Measurements from ENCODE around the gene OSGEP. TPM values are rescaled to one million over a fixed set of nuclear protein-coding genes. Genes with fewer than 3 reads are reported as not detected.

The OSGEP gene
- total and polyA plus RNA-seq, 2 donors (not counting 1 experiment from before 2014, with no cell fraction given), result 18.1 to 34.0 TPM

- Histone ChIP-seq H3K4me2 (ENCODE audit: extremely low read depth, insufficient read depth, low read length) (no peak overlapping the region), H3K36me3 (ENCODE audit: control insufficient read depth, insufficient read depth, low read length) (no peaks in the 10 kb centered on the region), H3K4me3 (replicated peaks in 1 of 4; ENCODE audit: control extremely low read depth in 1 of 4, insufficient read depth in 1 of 4, low read depth in 3 of 4, low read length in 4 of 4) (no peak overlapping the region), H3K9ac (ENCODE audit: insufficient read depth, low read length) (no peak overlapping the region), H3K9me3 (ENCODE audit: control insufficient read depth, insufficient read depth, low read depth, low read length) (no peaks in the 10 kb centered on the region), H3K4me1 (ENCODE audit: control insufficient read depth, extremely low read depth, insufficient read depth, low read length) (peaks cover 3% of the 10 kb centered on the region), H3K27me3 (ENCODE audit: control insufficient read depth, insufficient read depth, low read length) (no peaks in the 10 kb centered on the region), H3K27ac (ENCODE audit: insufficient read depth, low read length) (no peak overlapping the region), H3K79me2 (ENCODE audit: control insufficient read depth, insufficient read depth, low read length) (no peaks in the 10 kb centered on the region), H2AFZ (ENCODE audit: low read length) (no peak overlapping the region), H4K20me1 (ENCODE audit: control insufficient read depth, extremely low read depth, insufficient read depth, low read length) (no peaks in the 10 kb centered on the region)
- no peak for DNase-seq (ENCODE audit: low read depth in 2 of 2)
- no peak for TF ChIP-seq EZH2 (IDR thresholded peaks at IDR 0.05; ENCODE audit: low read length, missing control alignments)
- TF ChIP-seq, protein P1, sequence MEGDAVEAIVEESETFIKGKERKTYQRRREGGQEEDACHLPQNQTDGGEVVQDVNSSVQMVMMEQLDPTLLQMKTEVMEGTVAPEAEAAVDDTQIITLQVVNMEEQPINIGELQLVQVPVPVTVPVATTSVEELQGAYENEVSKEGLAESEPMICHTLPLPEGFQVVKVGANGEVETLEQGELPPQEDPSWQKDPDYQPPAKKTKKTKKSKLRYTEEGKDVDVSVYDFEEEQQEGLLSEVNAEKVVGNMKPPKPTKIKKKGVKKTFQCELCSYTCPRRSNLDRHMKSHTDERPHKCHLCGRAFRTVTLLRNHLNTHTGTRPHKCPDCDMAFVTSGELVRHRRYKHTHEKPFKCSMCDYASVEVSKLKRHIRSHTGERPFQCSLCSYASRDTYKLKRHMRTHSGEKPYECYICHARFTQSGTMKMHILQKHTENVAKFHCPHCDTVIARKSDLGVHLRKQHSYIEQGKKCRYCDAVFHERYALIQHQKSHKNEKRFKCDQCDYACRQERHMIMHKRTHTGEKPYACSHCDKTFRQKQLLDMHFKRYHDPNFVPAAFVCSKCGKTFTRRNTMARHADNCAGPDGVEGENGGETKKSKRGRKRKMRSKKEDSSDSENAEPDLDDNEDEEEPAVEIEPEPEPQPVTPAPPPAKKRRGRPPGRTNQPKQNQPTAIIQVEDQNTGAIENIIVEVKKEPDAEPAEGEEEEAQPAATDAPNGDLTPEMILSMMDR (conservative IDR thresholded peaks at IDR 0.05 in 1 of 2, IDR thresholded peaks at IDR 0.05 in 1 of 2; ENCODE audit: low read depth in 1 of 2, low read length in 2 of 2), result no peak
These were observed 15.9 kb downstream of the OSGEP start for GRCh38 chr14:20438664-20439063.

- DNase-seq (ENCODE audit: low read depth in 2 of 2), result peak; percentile 55 to 58
- TF ChIP-seq EZH2 (IDR thresholded peaks at IDR 0.05; ENCODE audit: low read length, missing control alignments), result no peak
- TF ChIP-seq, protein P1 (conservative IDR thresholded peaks at IDR 0.05 in 1 of 2, IDR thresholded peaks at IDR 0.05 in 1 of 2; ENCODE audit: low read depth in 1 of 2, low read length in 2 of 2), result no peak
- Histone ChIP-seq H3K4me3 (replicated peaks in 1 of 4; ENCODE audit: control extremely low read depth in 1 of 4, insufficient read depth in 1 of 4, low read depth in 3 of 4, low read length in 4 of 4) (no peak overlapping the region), H2AFZ (ENCODE audit: low read length) (no peak overlapping the region), H4K20me1 (ENCODE audit: control insufficient read depth, extremely low read depth, insufficient read depth, low read length) (no peaks in the 10 kb centered on the region), H3K79me2 (ENCODE audit: control insufficient read depth, insufficient read depth, low read length) (no peaks in the 10 kb centered on the region), H3K4me1 (ENCODE audit: control insufficient read depth, extremely low read depth, insufficient read depth, low read length) (peaks cover 3% of the 10 kb centered on the region), H3K4me2 (ENCODE audit: extremely low read depth, insufficient read depth, low read length) (no peak overlapping the region), H3K27ac (ENCODE audit: insufficient read depth, low read length) (no peak overlapping the region), H3K9me3 (ENCODE audit: control insufficient read depth, insufficient read depth, low read depth, low read length) (no peaks in the 10 kb centered on the region), H3K36me3 (ENCODE audit: control insufficient read depth, insufficient read depth, low read length) (no peaks in the 10 kb centered on the region), H3K27me3 (ENCODE audit: control insufficient read depth, insufficient read depth, low read length) (no peaks in the 10 kb centered on the region), H3K9ac (ENCODE audit: insufficient read depth, low read length) (no peak overlapping the region)
These were observed 18.3 kb downstream of the OSGEP start for GRCh38 chr14:20436363-20436755.

DNA sequence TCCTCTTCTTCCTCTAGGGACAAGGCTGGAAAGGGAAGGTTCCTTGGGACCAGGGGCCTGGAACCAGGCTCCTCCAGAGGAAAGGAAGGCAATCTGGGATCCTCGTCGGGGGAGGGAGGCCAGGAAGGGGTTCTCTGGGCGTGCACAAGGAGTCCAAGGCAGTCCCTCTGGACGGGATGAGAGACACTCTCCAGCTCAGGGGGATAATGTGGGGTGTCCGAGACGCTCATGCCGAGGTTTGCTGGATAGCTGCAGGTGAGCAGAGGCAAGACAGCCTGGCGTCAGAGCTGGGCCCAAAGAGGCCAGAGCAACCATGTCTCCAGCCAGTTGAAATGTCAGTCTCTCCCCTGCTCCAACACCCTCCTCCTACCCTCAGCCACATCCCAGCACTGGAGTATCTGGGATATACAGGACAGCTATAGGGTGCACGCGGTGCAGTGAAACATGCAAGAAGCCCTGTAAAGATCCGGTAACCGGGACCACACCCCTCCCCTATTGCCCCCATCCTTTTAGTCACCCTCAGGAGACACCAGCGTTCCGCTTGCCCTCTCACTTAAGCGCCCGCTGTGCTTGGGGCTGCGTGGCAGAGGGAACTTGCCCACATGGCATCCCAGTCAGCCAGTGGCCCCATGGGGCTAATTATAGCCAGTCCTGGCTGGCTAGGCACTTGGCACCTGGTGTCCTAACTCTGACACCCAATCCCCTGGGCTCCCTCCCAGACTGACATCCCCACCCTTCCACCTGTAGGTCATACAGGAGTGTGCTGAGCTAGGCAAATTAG is 18.8 kb downstream of the OSGEP start, which contains the start of gene KLHL33:
Gene KLHL33 (minus strand): TSS at position 585 of the 781 bp plus-strand sequence. CDS start 355 bp downstream, at position 230.
- DNase-seq (ENCODE audit: low read depth in 2 of 2), result no peak
- Histone ChIP-seq H3K27me3 (ENCODE audit: control insufficient read depth, insufficient read depth, low read length) (no peaks in the 10 kb centered on the region), H2AFZ (ENCODE audit: low read length) (peak within 1 kb of the TSS; percentile 75), H3K79me2 (ENCODE audit: control insufficient read depth, insufficient read depth, low read length) (no peaks in the 10 kb centered on the region), H3K4me1 (ENCODE audit: control insufficient read depth, extremely low read depth, insufficient read depth, low read length) (peaks cover 3% of the 10 kb centered on the region), H3K9me3 (ENCODE audit: control insufficient read depth, insufficient read depth, low read depth, low read length) (no peaks in the 10 kb centered on the region), H3K27ac (ENCODE audit: insufficient read depth, low read length) (no peak within 1 kb of the TSS), H4K20me1 (ENCODE audit: control insufficient read depth, extremely low read depth, insufficient read depth, low read length) (no peaks in the 10 kb centered on the region), H3K4me2 (ENCODE audit: extremely low read depth, insufficient read depth, low read length) (peak within 1 kb of the TSS; percentile 42), H3K9ac (ENCODE audit: insufficient read depth, low read length) (no peak within 1 kb of the TSS), H3K4me3 (replicated peaks in 1 of 4; ENCODE audit: control extremely low read depth in 1 of 4, insufficient read depth in 1 of 4, low read depth in 3 of 4, low read length in 4 of 4) (peak within 1 kb of the TSS in 2 of 4 experiments; percentile 8 to 22), H3K36me3 (ENCODE audit: control insufficient read depth, insufficient read depth, low read length) (no peaks in the 10 kb centered on the region)
- no peak for TF ChIP-seq EZH2 (IDR thresholded peaks at IDR 0.05; ENCODE audit: low read length, missing control alignments)
- TF ChIP-seq, protein P1 (conservative IDR thresholded peaks at IDR 0.05 in 1 of 2, IDR thresholded peaks at IDR 0.05 in 1 of 2; ENCODE audit: low read depth in 1 of 2, low read length in 2 of 2), result no peak
